K562 (cell line): ENCODE results near the gene MROH8. TPM values are rescaled to one million over a fixed set of nuclear protein-coding genes. Genes with fewer than 3 reads are reported as not detected.
A peak's percentile ranks its signal among the peaks of the same experiment; 100 is the strongest.

Experiments
- CAMTA2 ChIP-seq: fragments of 250-450 bp; sonication (Bioruptor Pico); conservative IDR thresholded peaks from 2 replicates; pipeline ENCODE4 v1.5.1; 2022
- CHD2 ChIP-seq: IDR thresholded peaks from 2 replicates; pipeline ENCODE4 v1.6.1; 2011; ENCODE audit warnings: low read depth, low read length
- CSDE1 ChIP-seq, 2 experiments: fragments of 450-650 bp; IDR thresholded peaks; 2 replicates each; pipeline ENCODE4 v1.6.1; 2016; ENCODE audit warnings: mild to moderate bottlenecking in 1 of 2
- GTF2E2 ChIP-seq: fragments of 200-800 bp; sonication (Bioruptor generic); IDR thresholded peaks from 2 replicates; pipeline ENCODE4 v1.6.1; 2016; ENCODE audit warnings: missing genetic modification characterization, missing compliant biosample characterization
- HDAC2 ChIP-seq: fragments of 450-650 bp; IDR thresholded peaks from 2 replicates; pipeline ENCODE4 v1.6.1; 2016; ENCODE audit warnings: mild to moderate bottlenecking
- KDM1A ChIP-seq, 2 experiments: fragments of 450-650 bp; IDR thresholded peaks; 2 replicates each; pipeline ENCODE4 v1.6.1; 2016; ENCODE audit warnings: mild to moderate bottlenecking in 2 of 2
- KDM4B ChIP-seq, 2 experiments: fragments of 450-650 bp in 1 of 2; sonication (generic) in 1 of 2; IDR thresholded peaks; 2 replicates each; pipeline ENCODE4 v1.6.1; 2016 to 2017; ENCODE audit warnings: borderline replicate concordance in 2 of 2, antibody characterized with exemption in 1 of 2, low read depth in 1 of 2, mild to moderate bottlenecking in 1 of 2
- PHB2 ChIP-seq: fragments of 450-650 bp; IDR thresholded peaks from 2 replicates; pipeline ENCODE4 v1.6.1; 2017; ENCODE audit warnings: low read depth
- PHF20 ChIP-seq: fragments of 450-650 bp; IDR thresholded peaks from 2 replicates; pipeline ENCODE4 v1.6.1; 2018; ENCODE audit not compliant: partially characterized antibody
- POLR2AphosphoS2 ChIP-seq: IDR thresholded peaks from 2 replicates; pipeline ENCODE4 v1.6.1; 2012; ENCODE audit warnings: low read length, improper control_type of control experiment
- PTRF ChIP-seq: fragments of 450-650 bp; IDR thresholded peaks from 2 replicates; pipeline ENCODE4 v1.6.1; 2016; ENCODE audit warnings: mild to moderate bottlenecking, missing genetic modification characterization, missing compliant biosample characterization
- TBL1XR1 ChIP-seq, 2 experiments: IDR thresholded peaks; 2 replicates each; pipeline ENCODE4 v1.6.1; 2012; ENCODE audit warnings: improper control_type of control experiment in 2 of 2, low read length in 2 of 2, mild to moderate bottlenecking in 1 of 2
- TCF7L2 ChIP-seq: fragments of 150-350 bp; IDR thresholded peaks from 2 replicates; pipeline ENCODE4 v1.6.1; 2016; ENCODE audit warnings: low read depth, mild to moderate bottlenecking, low read length, moderate library complexity
- TFAM ChIP-seq: fragments of 250-450 bp; sonication (Bioruptor Pico); conservative IDR thresholded peaks from 2 replicates; pipeline ENCODE4 v1.5.0; 2021; ENCODE audit warnings: mild to moderate bottlenecking, moderate library complexity
- XRCC3 ChIP-seq: fragments of 450-650 bp; IDR thresholded peaks from 2 replicates; pipeline ENCODE4 v1.6.1; 2017; ENCODE audit warnings: mild to moderate bottlenecking, moderate library complexity
- ZNF143 ChIP-seq: sonication (generic); formaldehyde crosslinking; IDR thresholded peaks from 2 replicates; pipeline ENCODE4 v1.9.0; 2022; ENCODE audit warnings: mild to moderate bottlenecking, missing genetic modification reagents
- ZNF146 ChIP-seq: IDR thresholded peaks from one replicate; pipeline ENCODE4 v1.6.1; 2018; ENCODE audit warnings: missing compliant biosample characterization; ENCODE audit not compliant: unreplicated experiment
- ZNF75A ChIP-seq: fragments of 450-650 bp; formaldehyde crosslinking; IDR thresholded peaks from 2 replicates; pipeline ENCODE4 v1.4.0; 2020; ENCODE audit warnings: mild to moderate bottlenecking
- ZNF76 ChIP-seq: fragments of 250-450 bp; sonication (Bioruptor Pico); IDR thresholded peaks from 2 replicates; pipeline ENCODE4 v1.4.0; 2020; ENCODE audit warnings: mild to moderate bottlenecking, moderate library complexity, borderline replicate concordance
- ZNF764 ChIP-seq: fragments of 250-450 bp; sonication (Bioruptor Pico); IDR thresholded peaks from 2 replicates; pipeline ENCODE4 v1.4.0; 2020; ENCODE audit warnings: low read depth, mild to moderate bottlenecking, moderate library complexity
- polyA plus RNA-seq, 8 experiments: library from polyadenylated mRNA; depleted of rRNA in 4 of 8; stranded (reverse) in 5 of 8; unstranded in 3 of 8; fragments of >200 nt; fragmentation: Nextera tagmentation in 2 of 8; fragmentation: Illumina TruSeq in 1 of 8; extraction: Ambion mirVana in 2 of 8; extraction: Trizol in 1 of 8; gene quantifications; 2 replicates each; pipeline versions ENCODE4 v1.2.1 to v1.2.3, GENCODE V29; 2011 to 2014; ENCODE audit warnings: inconsistent platforms in 1 of 8, missing spikeins in 1 of 8
- total RNA-seq, 7 experiments: library from RNA; depleted of rRNA in 6 of 7; stranded (reverse); fragments of >200 nt in 6 of 7; fragmentation: Illumina TruSeq in 2 of 7; extraction: Trizol in 2 of 7; gene quantifications; 2 replicates each; pipeline versions ENCODE4 v1.2.1 to v1.2.3, GENCODE V29; 2011 to 2021; ENCODE audit warnings: low replicate concordance in 1 of 7
- TF ChIP-seq, protein P1 (sequence below): fragments of 450-650 bp; formaldehyde crosslinking; IDR thresholded peaks from 2 replicates; pipeline ENCODE4 v1.4.0; 2020; ENCODE audit warnings: mild to moderate bottlenecking, moderate library complexity
- TF ChIP-seq, protein P2 (sequence below): fragments of 250-450 bp; sonication (Bioruptor Pico); IDR thresholded peaks from 2 replicates; pipeline ENCODE4 v1.5.0; 2020; ENCODE audit warnings: mild to moderate bottlenecking, borderline replicate concordance
- TF ChIP-seq, protein P3 (sequence below): sonication (generic); formaldehyde crosslinking; IDR thresholded peaks from 2 replicates; pipeline ENCODE4 v1.9.0; 2022; ENCODE audit warnings: mild to moderate bottlenecking, missing genetic modification reagents
- TF ChIP-seq, protein P4 (sequence below): fragments of 250-450 bp; sonication (Bioruptor Pico); IDR thresholded peaks from 2 replicates; pipeline ENCODE4 v1.8.0; 2022; ENCODE audit warnings: inconsistent platforms

MROH8 gene
- total and polyA plus RNA-seq, 9 of the 15 experiments (the other 6 are each of a cell fraction or from before 2014, with no cell fraction given) = 0.21 to 1.5 (median 0.78) TPM

DNA sequence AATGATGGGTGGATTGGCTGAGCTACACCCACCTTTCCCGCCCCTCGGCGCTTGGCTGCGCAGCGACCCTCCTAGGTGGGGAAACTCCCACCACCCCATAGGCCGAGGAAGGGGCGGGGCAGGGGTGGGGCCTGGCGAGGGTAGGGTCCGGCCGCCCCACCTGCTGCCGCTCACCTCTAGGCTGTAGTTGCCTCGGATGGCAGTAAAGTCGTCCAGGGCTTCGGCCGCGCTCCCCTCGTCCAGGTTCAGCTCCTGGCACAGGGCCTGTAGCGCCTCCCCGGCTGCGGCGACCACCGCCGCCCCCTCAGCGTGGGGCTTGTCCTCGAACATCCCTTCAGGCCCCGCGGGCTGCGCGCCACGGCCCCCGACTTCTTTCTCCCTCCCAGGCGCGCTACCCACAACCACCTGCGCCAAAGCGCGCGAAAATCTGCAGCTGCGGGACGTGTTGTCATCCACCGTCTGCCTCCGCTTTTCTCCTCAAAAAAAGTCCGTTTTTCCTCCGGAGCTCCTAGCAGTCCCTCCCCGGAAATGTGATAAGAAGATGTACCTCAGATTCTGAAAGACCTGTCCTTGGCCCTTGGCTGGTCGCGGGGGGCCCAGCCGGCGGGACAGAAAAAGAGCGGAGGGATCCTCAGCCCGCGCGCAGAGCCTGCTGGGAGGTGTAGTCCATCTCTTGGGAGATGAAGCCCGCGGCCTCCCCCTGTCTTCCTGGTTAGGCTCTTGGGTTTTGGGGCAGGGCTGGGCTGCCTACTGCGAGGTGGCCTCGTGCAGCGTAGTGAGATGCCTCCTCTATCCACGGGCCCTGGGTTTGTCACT lies 83.5 kb downstream of the MROH8 start, which contains the start of gene RBL1 (continued):
- no peak; the same call in 1 of the 2 replicates for TF ChIP-seq POLR2AphosphoS2
- peak; percentile 81 for TF ChIP-seq PHF20
- TF ChIP-seq, protein P1, sequence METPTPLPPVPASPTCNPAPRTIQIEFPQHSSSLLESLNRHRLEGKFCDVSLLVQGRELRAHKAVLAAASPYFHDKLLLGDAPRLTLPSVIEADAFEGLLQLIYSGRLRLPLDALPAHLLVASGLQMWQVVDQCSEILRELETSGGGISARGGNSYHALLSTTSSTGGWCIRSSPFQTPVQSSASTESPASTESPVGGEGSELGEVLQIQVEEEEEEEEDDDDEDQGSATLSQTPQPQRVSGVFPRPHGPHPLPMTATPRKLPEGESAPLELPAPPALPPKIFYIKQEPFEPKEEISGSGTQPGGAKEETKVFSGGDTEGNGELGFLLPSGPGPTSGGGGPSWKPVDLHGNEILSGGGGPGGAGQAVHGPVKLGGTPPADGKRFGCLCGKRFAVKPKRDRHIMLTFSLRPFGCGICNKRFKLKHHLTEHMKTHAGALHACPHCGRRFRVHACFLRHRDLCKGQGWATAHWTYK = peak; percentile 80; the same call in 1 of the 2 replicates
- TF ChIP-seq TBL1XR1 (IDR thresholded peaks at IDR 0.05; ENCODE audit: low read length in 2 of 2) = no peak
- TF ChIP-seq ZNF146 (CRISPR knock-in tag) = no peak
- TF ChIP-seq KDM1A (IDR thresholded peaks at IDR 0.05) = no peak
- peak in 1 of 2 experiments; percentile 82; a peak in 1 of 4 replicates for TF ChIP-seq KDM4B (IDR thresholded peaks at IDR 0.05; ENCODE audit: borderline replicate concordance in 2 of 2, low read depth in 1 of 2)
- TF ChIP-seq ZNF764 (CRISPR knock-in tag) = no peak
- TF ChIP-seq PHB2 = peak; percentile 16; the same call in 1 of the 2 replicates
- no peak for TF ChIP-seq XRCC3
- peak; percentile 91 for TF ChIP-seq CHD2
- no peak for TF ChIP-seq CAMTA2
- TF ChIP-seq TFAM (CRISPR knock-in tag) = no peak
- peak; percentile 95; the same call in 1 of the 2 replicates for TF ChIP-seq ZNF76
- TF ChIP-seq, protein P2, sequence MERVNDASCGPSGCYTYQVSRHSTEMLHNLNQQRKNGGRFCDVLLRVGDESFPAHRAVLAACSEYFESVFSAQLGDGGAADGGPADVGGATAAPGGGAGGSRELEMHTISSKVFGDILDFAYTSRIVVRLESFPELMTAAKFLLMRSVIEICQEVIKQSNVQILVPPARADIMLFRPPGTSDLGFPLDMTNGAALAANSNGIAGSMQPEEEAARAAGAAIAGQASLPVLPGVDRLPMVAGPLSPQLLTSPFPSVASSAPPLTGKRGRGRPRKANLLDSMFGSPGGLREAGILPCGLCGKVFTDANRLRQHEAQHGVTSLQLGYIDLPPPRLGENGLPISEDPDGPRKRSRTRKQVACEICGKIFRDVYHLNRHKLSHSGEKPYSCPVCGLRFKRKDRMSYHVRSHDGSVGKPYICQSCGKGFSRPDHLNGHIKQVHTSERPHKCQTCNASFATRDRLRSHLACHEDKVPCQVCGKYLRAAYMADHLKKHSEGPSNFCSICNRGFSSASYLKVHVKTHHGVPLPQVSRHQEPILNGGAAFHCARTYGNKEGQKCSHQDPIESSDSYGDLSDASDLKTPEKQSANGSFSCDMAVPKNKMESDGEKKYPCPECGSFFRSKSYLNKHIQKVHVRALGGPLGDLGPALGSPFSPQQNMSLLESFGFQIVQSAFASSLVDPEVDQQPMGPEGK = no peak
- TF ChIP-seq TCF7L2 = no peak
- peak; percentile 77 for TF ChIP-seq HDAC2
- no peak for TF ChIP-seq PTRF (tag)
- peak in 1 of 2 experiments; percentile 66; a peak in 1 of 4 replicates for TF ChIP-seq CSDE1 (IDR thresholded peaks at IDR 0.05)
- peak; percentile 98 for TF ChIP-seq ZNF143 (CRISPR knock-in tag)
- TF ChIP-seq GTF2E2 (tag) = peak; percentile 68; the same call in 1 of the 2 replicates
- TF ChIP-seq, protein P3, sequence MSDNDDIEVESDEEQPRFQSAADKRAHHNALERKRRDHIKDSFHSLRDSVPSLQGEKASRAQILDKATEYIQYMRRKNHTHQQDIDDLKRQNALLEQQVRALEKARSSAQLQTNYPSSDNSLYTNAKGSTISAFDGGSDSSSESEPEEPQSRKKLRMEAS (CRISPR knock-in tag) = peak; percentile 82
- TF ChIP-seq ZNF75A (CRISPR knock-in tag) = no peak
- TF ChIP-seq, protein P4, sequence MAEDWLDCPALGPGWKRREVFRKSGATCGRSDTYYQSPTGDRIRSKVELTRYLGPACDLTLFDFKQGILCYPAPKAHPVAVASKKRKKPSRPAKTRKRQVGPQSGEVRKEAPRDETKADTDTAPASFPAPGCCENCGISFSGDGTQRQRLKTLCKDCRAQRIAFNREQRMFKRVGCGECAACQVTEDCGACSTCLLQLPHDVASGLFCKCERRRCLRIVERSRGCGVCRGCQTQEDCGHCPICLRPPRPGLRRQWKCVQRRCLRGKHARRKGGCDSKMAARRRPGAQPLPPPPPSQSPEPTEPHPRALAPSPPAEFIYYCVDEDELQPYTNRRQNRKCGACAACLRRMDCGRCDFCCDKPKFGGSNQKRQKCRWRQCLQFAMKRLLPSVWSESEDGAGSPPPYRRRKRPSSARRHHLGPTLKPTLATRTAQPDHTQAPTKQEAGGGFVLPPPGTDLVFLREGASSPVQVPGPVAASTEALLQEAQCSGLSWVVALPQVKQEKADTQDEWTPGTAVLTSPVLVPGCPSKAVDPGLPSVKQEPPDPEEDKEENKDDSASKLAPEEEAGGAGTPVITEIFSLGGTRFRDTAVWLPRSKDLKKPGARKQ (CRISPR knock-in tag) = no peak
